Tibial nerve (tissue), 4 donors: ENCODE measurements around the gene VCX3A.

Source experiments
- EP300 ChIP-seq, 2 donors: sonication (generic); formaldehyde crosslinking; IDR thresholded peaks; one replicate each; pipeline ENCODE4 v1.6.1; 2017; ENCODE audit warnings: antibody characterized with exemption in 2 of 2, mild to moderate bottlenecking in 1 of 2
- POLR2A ChIP-seq, 2 donors: fragments of 450-650 bp; IDR thresholded peaks; one replicate each; pipeline ENCODE4 v1.6.1; 2017; ENCODE audit warnings: antibody characterized with exemption in 2 of 2, mild to moderate bottlenecking in 2 of 2, moderate library complexity in 2 of 2
- TF ChIP-seq, protein P1 (sequence below), 5 experiments: fragments of 200-600 bp in 3 of 5; fragments of 450-650 bp in 2 of 5; sonication (generic) in 3 of 5; IDR thresholded peaks; one replicate each; pipeline ENCODE4 v1.5.1; 2016 to 2019; ENCODE audit warnings: antibody characterized with exemption in 5 of 5, mild to moderate bottlenecking in 3 of 5, moderate library complexity in 2 of 5

DNA sequence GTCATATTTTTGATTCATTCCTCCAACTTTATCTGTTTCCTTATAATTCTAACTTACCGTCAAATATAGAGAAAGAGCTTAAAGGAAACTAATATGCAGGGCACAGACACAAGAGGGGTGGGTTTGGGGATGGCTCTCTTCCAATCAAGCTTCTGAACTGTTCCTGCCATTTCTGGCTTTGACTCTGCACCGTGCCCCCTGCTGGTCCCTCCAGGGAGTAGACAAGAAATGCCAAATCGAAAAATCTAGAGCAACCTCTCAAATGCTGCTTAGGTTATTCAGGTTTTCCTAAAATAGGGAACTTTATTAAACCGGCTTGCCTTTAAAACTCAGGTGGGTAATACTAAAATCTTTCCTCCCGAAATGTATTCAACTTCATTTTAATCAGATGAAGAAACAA is 39.8 kb upstream of the VCX3A start:
- TF ChIP-seq, protein P1, sequence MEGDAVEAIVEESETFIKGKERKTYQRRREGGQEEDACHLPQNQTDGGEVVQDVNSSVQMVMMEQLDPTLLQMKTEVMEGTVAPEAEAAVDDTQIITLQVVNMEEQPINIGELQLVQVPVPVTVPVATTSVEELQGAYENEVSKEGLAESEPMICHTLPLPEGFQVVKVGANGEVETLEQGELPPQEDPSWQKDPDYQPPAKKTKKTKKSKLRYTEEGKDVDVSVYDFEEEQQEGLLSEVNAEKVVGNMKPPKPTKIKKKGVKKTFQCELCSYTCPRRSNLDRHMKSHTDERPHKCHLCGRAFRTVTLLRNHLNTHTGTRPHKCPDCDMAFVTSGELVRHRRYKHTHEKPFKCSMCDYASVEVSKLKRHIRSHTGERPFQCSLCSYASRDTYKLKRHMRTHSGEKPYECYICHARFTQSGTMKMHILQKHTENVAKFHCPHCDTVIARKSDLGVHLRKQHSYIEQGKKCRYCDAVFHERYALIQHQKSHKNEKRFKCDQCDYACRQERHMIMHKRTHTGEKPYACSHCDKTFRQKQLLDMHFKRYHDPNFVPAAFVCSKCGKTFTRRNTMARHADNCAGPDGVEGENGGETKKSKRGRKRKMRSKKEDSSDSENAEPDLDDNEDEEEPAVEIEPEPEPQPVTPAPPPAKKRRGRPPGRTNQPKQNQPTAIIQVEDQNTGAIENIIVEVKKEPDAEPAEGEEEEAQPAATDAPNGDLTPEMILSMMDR (IDR thresholded peaks at IDR 0.05): no peak
- TF ChIP-seq POLR2A (IDR thresholded peaks at IDR 0.05) (no peak), EP300 (IDR thresholded peaks at IDR 0.05) (no peak)
